GM19395 (cell line): ENCODE results near the gene ALPK1.
A peak's percentile ranks its signal among the peaks of the same experiment; 100 is the strongest.

Source experiments
- ATAC-seq: cut with Tn5 transposase; IDR thresholded peaks from one replicate; pipeline ENCODE4 v1.9.1; 2021; ENCODE audit warnings: mild to moderate bottlenecking, moderate library complexity; ENCODE audit not compliant: unreplicated experiment

Gene ALPK1

DNA sequence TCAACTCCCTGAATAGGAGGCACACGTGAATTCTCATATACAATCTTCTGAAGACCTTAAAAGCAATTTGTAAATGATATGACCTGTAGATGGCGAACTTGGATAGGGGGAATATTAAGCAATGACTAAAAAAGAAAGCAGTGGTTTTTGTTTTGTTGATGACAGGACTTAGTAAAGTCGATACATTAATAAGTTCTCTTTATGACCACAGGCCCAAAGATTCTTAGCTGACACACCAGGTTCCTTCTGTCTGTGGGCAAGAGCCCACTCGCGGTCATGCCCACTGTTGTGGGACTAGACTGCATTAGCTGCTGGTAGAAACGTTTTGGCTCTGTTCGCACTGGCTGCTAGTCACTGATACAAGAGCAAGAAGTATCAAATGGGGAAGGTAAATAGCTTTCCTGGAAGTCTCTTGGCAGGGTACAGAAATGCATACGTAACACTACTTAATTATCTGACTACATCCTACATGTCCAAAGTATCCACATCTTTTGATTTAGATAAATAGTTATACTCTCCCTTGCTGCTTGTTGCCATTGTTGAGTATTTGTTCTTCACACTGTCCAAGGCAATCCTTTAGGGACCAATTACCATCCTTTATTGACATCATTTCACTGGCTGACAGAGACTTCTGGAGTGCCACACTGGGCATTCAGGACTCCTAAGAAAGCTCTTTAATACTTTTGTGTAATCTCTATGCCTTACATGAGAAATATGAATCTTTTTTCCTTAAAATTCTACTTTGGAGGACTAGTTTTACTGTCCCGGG lies 31.0 kb downstream of the ALPK1 start:
- ATAC-seq = peak; percentile 87

DNA sequence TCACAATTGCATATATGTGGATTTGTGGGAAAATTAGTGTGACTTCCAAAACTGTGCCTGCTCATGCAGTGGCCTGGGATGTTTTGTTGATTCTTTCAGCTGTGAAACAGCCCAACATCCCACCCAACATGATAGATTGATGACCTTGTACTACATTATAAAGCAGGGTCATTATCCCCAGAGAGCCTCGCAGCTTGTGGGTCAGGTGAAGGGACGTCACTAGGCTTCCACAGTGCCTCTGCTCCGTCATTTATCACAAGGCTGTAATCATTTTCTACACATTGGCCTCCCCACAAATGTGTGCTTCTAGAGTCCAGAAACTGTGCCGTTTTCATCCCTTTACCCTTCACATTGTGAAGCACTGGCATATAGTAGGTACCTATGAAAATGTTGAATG lies 31.6 kb downstream of the ALPK1 start:
- ATAC-seq = no peak

DNA sequence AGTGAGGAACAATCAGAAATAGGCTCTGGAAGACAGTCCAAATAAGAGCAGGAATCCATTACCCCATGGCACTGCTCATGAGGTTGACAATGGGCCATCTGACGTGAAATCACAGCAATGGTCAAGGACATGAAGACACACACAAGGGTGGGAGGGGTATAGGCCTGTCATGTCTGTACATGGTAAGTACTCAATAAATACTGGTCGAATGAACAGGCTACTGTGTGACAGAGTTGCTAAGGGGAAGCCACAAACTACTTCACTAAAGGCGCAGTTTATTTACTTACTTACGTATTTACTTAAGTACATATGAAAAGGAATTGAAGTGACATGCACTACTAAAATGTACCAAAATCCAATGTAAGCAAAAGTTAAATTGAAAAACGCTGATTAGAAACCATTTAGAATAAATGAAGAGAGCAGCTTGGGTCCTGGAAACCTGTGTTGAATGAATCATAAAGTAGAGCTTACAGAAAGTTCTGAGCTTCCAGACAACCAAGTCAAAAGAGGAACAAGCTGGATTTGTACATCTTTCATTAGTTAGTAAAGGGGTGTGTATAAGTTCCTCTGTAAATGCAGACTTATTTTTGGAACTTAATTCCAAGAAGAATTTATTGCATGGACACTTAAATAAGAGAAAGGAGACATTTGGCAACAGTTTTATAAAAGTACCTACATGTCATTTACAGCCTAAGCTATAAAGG lies 32.7 kb downstream of the ALPK1 start:
- ATAC-seq = no peak

DNA sequence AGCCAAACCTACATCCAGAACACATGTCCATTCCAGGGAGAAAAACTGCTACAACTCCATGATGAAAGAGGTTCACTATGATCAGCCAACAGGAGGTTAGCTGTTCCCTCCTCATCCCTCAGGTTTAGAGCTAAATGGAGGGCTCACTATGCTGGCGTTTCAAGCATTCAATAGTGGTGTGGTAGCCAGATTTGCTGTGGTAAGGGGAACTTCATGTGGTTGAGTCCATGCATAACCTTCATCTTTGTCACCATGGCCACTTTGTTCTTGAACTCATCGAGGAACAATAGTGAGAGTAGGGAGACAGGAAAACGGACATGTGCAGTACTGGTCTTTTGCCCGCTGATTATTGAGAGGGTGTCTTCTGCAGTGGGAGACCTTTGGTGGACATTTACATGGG lies 33.8 kb downstream of the ALPK1 start:
- ATAC-seq = no peak

DNA sequence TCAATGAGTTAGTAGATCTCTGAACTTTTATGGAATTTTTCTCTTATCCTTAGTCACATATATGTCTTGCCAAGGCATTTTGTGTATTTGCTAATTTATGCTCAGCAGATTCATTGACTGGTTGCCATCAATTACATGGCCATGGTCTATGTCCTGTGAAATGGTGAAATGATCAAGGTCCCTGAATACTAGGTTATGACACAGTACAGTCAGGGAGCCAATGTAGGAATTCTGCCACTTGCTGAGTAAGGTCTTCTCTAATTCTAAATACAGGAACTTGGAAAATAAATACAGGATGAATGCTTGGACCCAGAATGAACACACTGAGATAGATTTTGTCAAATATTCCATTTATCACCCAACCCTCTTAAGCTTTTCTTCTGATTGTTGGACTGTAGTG lies 35.2 kb downstream of the ALPK1 start:
- no peak for ATAC-seq

DNA sequence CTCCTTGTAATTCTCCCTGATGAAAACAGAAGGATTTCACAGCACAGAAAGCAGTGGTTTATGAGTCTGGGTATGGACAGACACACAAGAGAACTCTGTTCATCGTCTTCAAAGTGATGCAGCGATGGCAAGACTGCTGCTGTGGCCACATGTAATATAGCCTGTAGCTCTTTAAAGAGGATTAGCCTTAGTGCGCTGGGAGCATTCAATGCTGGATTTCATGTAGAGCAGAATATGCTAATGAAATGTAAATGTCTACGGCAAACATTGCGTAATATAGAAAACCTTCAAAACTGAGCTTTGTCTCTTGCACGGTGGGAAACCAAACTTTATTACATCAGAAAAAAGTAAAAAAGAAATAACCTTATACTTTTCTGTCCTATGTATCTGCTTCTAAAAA lies 42.9 kb downstream of the ALPK1 start:
- no peak for ATAC-seq

DNA sequence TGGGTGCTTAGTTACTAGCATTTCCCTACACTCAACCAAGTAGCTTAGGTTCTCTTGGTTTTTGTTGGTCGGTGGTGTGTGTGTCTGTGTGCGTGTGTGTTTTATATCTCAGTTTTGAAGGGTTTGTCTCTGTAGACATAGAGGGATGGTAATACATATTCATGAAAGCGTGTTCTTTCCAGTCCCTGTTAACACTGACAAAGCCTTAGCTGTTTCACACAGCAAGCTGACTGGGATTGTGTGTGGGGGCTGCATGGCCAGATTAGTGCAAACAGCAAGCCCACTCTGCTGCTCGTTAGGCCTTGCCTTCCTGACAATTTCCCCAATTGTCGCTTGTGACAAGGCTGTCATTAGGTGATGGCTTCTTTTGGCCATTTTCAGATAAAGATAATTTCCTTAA lies 43.9 kb downstream of the ALPK1 start:
- no peak for ATAC-seq

DNA sequence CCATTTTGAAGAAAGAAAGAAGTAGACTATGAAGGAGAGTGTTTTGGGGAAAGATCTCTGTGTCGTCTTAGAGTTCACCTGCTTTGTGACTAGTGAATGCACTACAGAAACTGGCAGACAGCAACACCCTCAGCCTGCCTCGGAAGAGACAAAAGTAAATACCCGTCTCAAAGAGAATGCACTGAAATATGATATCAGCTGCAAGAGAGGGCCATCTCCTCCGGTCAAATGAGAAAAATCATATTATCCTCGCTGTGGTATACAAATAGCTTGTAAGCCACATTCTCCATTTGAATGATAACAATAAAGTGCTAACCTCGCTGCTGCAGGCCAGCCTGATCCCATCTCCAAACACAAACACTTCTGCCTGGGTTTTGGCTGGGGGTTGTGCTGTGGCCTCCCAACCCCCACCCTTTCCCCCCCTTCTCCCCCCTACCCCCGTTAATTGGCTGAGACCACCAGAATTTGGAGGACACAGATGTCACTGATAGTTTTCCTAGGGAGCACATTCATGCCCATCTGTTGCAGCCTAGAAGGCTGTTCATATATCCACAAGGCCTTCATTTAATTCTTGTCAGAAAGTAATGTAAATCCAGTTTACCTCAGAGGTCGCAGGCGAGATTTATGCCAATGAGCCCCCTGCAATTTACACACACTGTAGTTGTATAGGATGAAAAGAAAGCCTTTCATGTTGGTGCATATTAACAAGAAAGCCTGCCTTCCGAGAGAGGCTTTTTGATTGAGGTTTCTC lies 46.3 kb downstream of the ALPK1 start:
- ATAC-seq = no peak

DNA sequence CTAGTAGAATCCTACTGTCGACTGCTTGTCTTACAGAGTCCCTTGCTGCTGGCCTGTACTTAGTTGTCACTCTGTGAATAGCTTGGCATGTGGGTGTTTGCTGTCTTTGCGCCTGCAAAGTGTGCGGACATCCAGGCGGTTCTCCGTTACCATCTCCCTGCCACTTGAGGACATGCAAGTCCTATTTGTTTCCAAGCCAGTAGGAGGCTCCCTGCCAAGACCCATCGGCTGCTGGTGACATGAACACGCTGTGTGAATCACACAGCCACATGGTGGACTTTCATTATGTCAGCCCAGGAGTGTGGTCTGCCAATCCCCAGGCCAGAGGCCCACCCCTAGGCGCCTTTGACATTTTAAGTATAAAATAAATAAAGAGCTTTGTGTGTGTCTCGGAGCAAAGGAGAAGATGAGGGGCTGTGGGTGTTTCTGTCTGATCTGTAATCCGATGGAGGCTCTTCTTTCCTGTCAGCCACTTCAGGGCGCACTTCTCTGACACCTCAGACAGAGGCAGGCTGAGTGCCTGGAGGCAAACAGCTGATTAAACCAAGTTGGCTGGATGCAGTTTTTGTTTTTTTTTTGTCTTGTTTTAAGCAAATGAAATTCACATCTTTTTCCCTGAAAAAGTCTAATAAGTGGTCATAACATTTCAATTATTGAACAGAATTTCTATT lies 51.5 kb downstream of the ALPK1 start:
- ATAC-seq = no peak

DNA sequence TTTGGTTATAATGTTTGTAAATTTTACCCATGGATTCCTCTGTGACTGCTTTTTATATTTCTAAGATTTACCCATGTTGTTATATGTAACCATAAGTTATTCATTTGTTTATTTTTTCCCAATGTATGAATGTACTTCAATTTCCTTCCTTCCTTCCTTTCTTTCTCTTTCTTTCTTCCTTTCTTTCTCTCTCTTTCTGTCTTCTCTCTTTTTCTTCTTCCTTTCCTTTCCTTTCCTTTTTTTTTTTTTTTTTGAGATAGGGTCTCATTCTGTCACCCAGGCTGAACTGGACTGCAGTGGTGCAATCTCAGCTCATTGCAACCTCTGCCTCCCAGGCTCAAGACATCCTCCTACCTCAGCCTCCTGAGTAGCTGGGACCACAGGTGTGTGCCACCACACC lies 55.6 kb downstream of the ALPK1 start:
- no peak for ATAC-seq

DNA sequence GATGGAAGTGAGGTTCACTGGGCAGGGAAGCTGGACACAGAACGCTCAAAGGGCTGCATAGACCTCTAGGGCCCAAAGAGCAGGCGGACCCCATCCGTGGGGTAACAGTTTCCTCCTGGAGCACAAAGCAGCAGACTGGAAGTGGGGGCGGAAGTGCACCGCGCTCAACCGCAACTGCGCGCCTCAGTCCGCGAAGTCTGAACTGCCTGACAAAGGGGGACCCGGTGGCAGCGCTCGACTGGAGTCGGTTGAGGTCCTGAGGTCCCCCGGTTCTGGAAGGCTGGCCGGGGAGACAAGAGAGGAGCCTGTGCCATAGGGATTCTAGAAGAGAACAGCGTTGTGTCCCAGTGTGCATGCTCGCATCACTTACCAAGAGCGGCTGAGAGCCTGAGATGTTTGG lies 58.5 kb downstream of the ALPK1 start:
- no peak for ATAC-seq

DNA sequence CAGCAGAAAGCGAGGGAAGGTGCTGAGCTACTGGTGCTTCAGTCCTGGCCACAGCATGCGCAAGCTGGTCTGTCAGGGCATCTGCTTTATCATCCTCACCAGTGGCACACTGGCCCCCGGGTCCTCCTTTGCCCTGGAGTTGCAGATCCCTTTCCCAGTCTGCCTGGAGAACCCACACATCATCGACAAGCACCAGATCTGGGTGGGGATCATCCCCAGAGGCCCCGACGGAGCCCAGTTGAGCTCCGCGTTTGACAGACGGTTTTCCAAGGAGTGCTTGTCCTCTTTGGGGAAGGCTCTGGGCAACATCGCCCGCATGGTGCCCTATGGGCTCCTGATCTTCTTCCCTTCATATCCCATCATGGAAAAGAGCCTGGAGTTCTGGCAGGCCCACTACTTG lies 60.3 kb downstream of the ALPK1 start:
- ATAC-seq = no peak

DNA sequence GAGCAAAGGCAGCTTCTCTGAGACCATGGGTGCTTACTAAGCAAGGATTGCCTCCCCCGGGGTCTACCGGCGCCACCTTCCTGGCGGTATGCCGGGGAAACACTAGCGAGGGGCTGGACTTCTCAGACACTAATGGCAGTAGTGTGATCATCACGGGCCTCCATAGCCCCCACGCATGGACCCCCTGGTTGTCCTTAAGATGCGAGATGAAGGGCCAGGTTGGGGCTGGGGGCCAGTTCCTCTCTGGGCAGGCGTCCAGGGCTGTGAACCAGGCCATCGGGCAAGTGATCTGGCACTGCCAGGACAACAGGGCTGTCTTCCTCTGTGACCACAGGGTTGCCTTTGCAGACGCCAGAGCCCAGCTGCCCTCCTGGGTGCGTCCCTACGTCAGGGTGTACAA lies 60.7 kb downstream of the ALPK1 start:
- ATAC-seq = no peak

DNA sequence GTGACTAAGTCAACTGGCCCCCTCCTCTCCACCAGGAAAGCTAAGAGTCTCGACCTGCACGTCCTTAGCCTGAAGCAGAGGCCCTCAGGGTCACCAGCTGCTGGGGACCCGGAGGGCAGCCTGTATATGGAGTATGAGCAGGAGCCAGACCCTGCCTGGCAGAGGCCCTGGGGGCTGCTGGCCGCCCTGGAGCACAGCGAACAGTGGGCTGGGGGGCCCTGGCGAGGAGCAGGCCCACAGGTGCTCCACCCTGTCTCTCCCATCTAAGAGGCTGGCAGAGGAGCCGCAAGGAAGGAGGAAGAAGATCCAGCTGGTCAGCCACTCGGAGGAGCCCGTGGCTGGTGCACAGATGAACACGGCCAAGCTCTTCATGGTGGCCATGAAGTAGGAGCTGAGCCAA lies 61.2 kb downstream of the ALPK1 start:
- ATAC-seq = no peak

DNA sequence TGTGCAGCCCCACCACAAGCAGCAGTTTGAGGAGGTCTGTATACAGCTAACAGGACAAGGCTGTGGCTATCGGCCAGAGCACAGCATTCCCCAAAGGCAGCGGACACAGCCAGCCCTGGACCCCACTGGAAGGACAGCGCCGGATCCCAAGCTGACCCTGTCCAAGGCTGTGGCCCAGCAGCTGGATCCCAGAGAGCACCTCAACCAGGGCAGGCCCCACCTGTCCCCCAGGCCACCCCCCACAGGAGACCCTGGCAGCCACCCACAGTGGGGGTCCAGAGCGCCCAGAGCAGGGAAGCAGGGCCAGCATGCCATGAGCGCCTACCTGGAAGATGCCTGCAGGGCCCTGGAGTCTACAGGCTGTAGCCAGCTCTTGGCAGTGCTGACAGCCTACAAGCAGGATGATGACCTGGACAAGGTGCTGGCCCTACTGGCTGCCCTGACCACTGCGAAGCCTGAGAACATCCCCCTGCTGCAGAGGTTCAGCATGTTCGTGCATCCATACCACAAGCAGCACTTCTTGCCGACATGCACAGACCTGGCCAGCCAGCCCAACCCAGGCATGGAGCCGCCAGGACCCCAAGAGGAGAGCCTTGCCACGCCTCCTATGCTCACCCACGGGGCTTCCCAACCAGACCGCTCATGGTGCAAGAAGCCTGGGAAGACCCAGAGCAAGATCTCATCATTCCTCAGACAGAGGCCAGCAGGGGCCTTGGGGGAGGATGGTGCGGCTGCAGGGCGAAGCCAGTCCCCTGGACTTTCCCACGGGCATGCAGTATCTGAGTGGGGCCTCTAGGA lies 62.0 kb downstream of the ALPK1 start:
- ATAC-seq = no peak

DNA sequence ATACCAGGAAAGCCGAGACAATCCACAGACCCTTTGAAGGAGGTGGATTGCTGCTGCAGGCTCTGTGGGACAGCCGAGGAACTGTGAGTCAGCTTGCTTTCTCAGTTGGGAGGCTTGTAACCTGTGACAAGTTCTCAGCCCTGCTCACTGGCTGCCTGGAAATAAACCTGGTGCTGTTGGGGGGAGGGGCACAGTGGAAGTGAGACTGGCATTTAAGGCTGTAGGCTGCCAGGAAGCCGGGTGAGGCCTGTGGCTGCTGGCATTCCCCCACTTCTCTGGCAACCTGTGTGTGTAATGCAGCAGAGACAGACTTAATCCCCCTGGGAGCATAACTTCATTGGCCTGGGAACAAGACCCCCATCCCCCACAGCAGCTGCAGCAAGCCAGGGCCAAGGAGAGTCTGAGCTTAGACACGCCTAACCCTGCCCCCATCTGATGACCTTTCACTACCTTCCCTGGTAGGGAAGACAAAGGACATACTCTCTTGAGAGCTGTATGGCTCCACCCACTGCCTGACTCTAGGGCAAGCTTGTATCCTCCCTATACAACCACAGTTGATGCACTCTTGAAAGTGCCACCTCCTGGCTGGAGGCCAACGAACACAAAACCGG lies 64.1 kb downstream of the ALPK1 start:
- ATAC-seq = peak; percentile 68

DNA sequence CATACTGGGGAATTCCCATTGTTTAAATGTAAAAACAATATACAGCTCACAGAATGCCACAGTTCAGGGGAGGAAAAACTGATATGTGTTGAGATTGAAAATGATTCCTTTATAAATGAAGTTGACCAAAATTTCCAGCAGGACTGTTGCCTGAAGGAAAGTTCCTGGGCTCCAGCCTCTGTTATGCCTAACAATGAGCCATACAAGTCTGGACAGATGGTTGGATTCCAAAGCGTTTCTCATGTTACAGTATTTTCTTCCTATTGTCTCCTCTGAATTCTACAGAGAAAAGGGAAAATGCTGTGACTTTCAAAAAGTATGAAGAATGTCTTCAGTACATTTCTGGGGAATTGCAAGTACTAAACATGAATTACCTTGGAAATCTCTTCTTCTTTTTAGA lies 73.3 kb downstream of the ALPK1 start:
- ATAC-seq = no peak

DNA sequence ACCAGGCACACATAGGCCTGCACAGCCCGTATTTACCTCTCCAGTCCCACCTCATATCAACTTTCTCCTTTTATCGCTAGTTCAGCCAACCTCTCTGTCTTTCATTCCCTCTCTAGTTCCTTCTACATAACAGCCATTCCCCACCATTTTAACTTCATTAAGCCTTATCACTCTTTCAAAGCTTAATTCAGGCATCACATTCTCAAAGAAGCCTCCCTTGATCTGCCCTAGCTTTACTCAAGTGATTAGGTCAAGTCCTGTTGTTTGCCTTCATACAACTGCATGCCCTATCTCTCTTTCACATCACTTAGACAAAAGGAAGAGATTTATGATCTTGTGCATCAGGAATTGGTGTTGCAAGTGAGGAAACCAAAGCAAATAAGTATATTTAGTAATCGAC lies 74.2 kb downstream of the ALPK1 start:
- no peak for ATAC-seq

DNA sequence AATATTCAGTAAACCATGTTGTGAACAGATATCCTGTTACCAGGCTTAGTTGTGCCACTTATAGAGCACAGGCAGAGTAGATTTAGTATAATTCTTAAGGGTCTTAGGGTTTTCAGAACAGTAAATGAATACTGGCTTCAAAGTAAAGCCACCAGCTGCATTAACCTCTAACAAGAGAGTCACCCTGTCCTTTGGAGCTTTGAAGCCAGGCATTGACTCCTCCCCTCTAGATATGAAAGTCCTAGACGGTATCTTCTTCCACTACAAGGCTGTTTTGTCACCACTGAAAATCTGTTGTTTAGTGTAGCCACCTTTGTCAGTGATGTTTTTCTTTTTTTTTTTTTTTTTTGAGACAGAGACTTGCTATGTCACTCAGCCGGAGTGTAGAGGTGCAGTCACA lies 77.7 kb downstream of the ALPK1 start:
- no peak for ATAC-seq

DNA sequence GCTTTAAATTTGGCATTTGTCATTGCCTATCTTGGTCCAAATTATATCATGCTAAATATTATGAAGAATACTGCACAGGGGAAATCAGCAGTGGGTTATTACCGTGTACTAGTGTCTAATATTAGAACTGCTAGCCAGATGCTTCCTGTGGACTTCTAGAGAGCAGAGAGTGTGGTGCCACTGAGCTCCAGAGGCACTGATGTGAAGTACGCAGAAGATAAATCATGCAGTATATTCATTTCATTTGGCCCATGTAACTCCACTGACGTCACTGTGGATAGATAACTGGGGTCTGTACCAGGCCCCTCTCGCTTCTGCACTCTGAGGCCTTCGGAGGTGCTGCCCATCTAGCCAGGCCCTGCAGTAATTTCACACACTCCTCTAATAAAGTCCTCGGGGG lies 80.0 kb downstream of the ALPK1 start:
- no peak for ATAC-seq
